Smooth muscle cell (in vitro differentiated cells): Measurements from ENCODE around the gene PKHD1. TPM values are rescaled to one million over a fixed set of nuclear protein-coding genes. Genes with fewer than 3 reads are reported as not detected.

Experiments
- DNase-seq: peaks from one replicate; lab custom pipeline; 2025; ENCODE audit not compliant: unreplicated experiment; lab: John Stamatoyannopoulos, UW
- H2AFZ ChIP-seq: fragments of 200-600 bp; sonication (generic); 2 replicates; pipeline ENCODE4 v1.6.0; 2016; ENCODE audit warnings: antibody characterized with exemption, low read depth, mild to moderate bottlenecking
- H3F3A ChIP-seq: fragments of 200-600 bp; sonication (generic); 2 replicates; pipeline ENCODE4 v1.6.0; 2017; ENCODE audit warnings: antibody characterized with exemption, low read depth
- H3K27ac ChIP-seq: fragments of 200-600 bp; sonication (generic); 2 replicates; pipeline ENCODE4 v1.5.1; 2016; ENCODE audit warnings: low read depth, mild to moderate bottlenecking
- H3K27me3 ChIP-seq: fragments of 200-600 bp; sonication (generic); 2 replicates; pipeline ENCODE4 v1.6.1; 2016; ENCODE audit warnings: low read depth, mild to moderate bottlenecking
- H3K36me3 ChIP-seq: fragments of 200-600 bp; sonication (generic); 2 replicates; pipeline ENCODE4 v1.5.1; 2016; ENCODE audit warnings: low read depth
- H3K4me1 ChIP-seq: fragments of 200-600 bp; sonication (generic); 2 replicates; pipeline ENCODE4 v1.5.1; 2016; ENCODE audit warnings: low read depth
- H3K4me2 ChIP-seq: fragments of 200-600 bp; sonication (generic); 2 replicates; pipeline ENCODE4 v1.6.0; 2016; ENCODE audit warnings: mild to moderate bottlenecking
- H3K4me3 ChIP-seq: fragments of 200-600 bp; sonication (generic); 2 replicates; pipeline ENCODE4 v1.5.1; 2016; ENCODE audit warnings: mild to moderate bottlenecking
- H3K79me2 ChIP-seq: fragments of 200-600 bp; sonication (generic); 2 replicates; pipeline ENCODE4 v1.6.0; 2016; ENCODE audit warnings: low read depth, mild to moderate bottlenecking
- H3K9ac ChIP-seq: fragments of 200-600 bp; sonication (generic); 2 replicates; pipeline ENCODE4 v1.6.0; 2016; ENCODE audit warnings: low read depth
- H3K9me3 ChIP-seq: fragments of 200-600 bp; sonication (generic); replicated peaks from 2 replicates; pipeline ENCODE4 v1.5.1; 2016; ENCODE audit warnings: low read depth
- H4K20me1 ChIP-seq: fragments of 200-600 bp; sonication (generic); 2 replicates; pipeline ENCODE4 v1.6.0; 2016; ENCODE audit warnings: low read depth
- CTCF ChIP-seq: fragments of 200-600 bp; sonication (generic); IDR thresholded peaks from 2 replicates; pipeline ENCODE4 v1.5.1; 2017; ENCODE audit warnings: borderline replicate concordance, mild to moderate bottlenecking, antibody characterized with exemption; ENCODE audit not compliant: insufficient read depth, poor library complexity, severe bottlenecking
- WGBS: methylation state at CpG from one replicate; pipeline ENCODE4 v1.1.7; 2016; ENCODE audit warnings: low lambda C conversion rate; 5-methylcytosine and 5-hydroxymethylcytosine counted together
- polyA plus RNA-seq: library from polyadenylated mRNA; unstranded; fragments of >200 nt; fragmentation: Nextera tagmentation; extraction: Ambion mirVana; gene quantifications from 2 replicates; pipeline ENCODE4 v1.2.1, GENCODE V29; 2016
- total RNA-seq: library from RNA; depleted of rRNA; stranded (reverse); fragments of >200 nt; gene quantifications from 2 replicates; pipeline ENCODE4 v1.2.3, GENCODE V29; 2014

PKHD1 gene
- total and polyA plus RNA-seq, 2 experiments from 2014 or later: not detected

- no peaks in the 10 kb centered on the region for H3F3A ChIP-seq
- DNase-seq: no peak
- no peaks in the 10 kb centered on the region for H3K27me3 ChIP-seq
- H4K20me1 ChIP-seq: no peaks in the 10 kb centered on the region
- no peaks in the 10 kb centered on the region for H3K4me1 ChIP-seq
- H3K9ac ChIP-seq: no peak overlapping the region
- H3K36me3 ChIP-seq: no peaks in the 10 kb centered on the region
- H3K9me3 ChIP-seq: no peaks in the 10 kb centered on the region
- no peaks in the 10 kb centered on the region for H3K79me2 ChIP-seq
- peak overlapping the region; percentile 31 for H3K4me2 ChIP-seq
- H2AFZ ChIP-seq: no peak overlapping the region
- no peak overlapping the region for H3K27ac ChIP-seq
- TF ChIP-seq CTCF: no peak
- no peak overlapping the region for H3K4me3 ChIP-seq
These were observed 472.7 kb downstream of the PKHD1 start for GRCh38 chr6:51614725-51615124.

- no peak for DNase-seq
- no peaks in the 10 kb centered on the region for H3K9me3 ChIP-seq
- H3K4me3 ChIP-seq: no peak overlapping the region
- H3K27ac ChIP-seq: no peak overlapping the region
- WGBS: 86% methylated on average over 3 of the region's 3 CpGs
- no peak overlapping the region for H3K4me2 ChIP-seq
- H4K20me1 ChIP-seq: no peaks in the 10 kb centered on the region
- H3F3A ChIP-seq: no peaks in the 10 kb centered on the region
- H2AFZ ChIP-seq: no peak overlapping the region
- no peaks in the 10 kb centered on the region for H3K36me3 ChIP-seq
- no peak overlapping the region for H3K9ac ChIP-seq
- no peaks in the 10 kb centered on the region for H3K27me3 ChIP-seq
- no peaks in the 10 kb centered on the region for H3K79me2 ChIP-seq
- H3K4me1 ChIP-seq: peaks cover 9% of the 10 kb centered on the region
- TF ChIP-seq CTCF: no peak
These were observed 473.9 kb downstream of the PKHD1 start for GRCh38 chr6:51613558-51613957.

GRCh38 chr6:51608932-51609331, 478.5 kb downstream of the PKHD1 start:
- Histone ChIP-seq H3K27ac (peak overlapping the region; percentile 42), H3K27me3 (no peaks in the 10 kb centered on the region), H3K36me3 (no peaks in the 10 kb centered on the region), H3K4me3 (no peak overlapping the region), H3K9me3 (no peaks in the 10 kb centered on the region), H3K4me2 (peak overlapping the region; percentile 23), H3K9ac (peak overlapping the region; percentile 11), H4K20me1 (no peaks in the 10 kb centered on the region), H2AFZ (peak overlapping the region; percentile 42), H3K79me2 (no peaks in the 10 kb centered on the region), H3F3A (no peaks in the 10 kb centered on the region), H3K4me1 (peaks cover 13% of the 10 kb centered on the region)
- WGBS: 48% methylated on average over 4 of the region's 4 CpGs
- no peak for DNase-seq
- TF ChIP-seq CTCF: no peak

GRCh38 chr6:51608383-51608782, 479.0 kb downstream of the PKHD1 start:
- H3F3A ChIP-seq: no peaks in the 10 kb centered on the region
- no peak overlapping the region for H3K4me3 ChIP-seq
- WGBS: 84% methylated on average over 3 of the region's 3 CpGs
- no peak overlapping the region for H2AFZ ChIP-seq
- peak overlapping the region; percentile 11 for H3K9ac ChIP-seq
- TF ChIP-seq CTCF: no peak
- no peaks in the 10 kb centered on the region for H3K79me2 ChIP-seq
- H3K4me1 ChIP-seq: peaks cover 13% of the 10 kb centered on the region
- H3K9me3 ChIP-seq: no peaks in the 10 kb centered on the region
- H4K20me1 ChIP-seq: no peaks in the 10 kb centered on the region
- no peaks in the 10 kb centered on the region for H3K36me3 ChIP-seq
- H3K27ac ChIP-seq: peak overlapping the region; percentile 42
- DNase-seq: no peak
- peak overlapping the region; percentile 23 for H3K4me2 ChIP-seq
- no peaks in the 10 kb centered on the region for H3K27me3 ChIP-seq
